Epithelial cell of proximal tubule (primary cell): ENCODE data around the gene TIAM1. TPM values are rescaled to one million over a fixed set of nuclear protein-coding genes. Genes with fewer than 3 reads are reported as not detected.

Experiments
- DNase-seq: peaks from one replicate; pipeline ENCODE4 v3.0.0-alpha.2; 2011; ENCODE audit warnings: low read depth
- H3K4me3 ChIP-seq: 2 replicates; pipeline ENCODE4 v1.5.1; 2011; ENCODE audit warnings: low read depth, mild to moderate bottlenecking, low read length
- CTCF ChIP-seq: conservative IDR thresholded peaks from 2 replicates; pipeline ENCODE4 v1.5.1; 2012; ENCODE audit warnings: low read depth, mild to moderate bottlenecking, low read length
- total RNA-seq: library from RNA; depleted of rRNA; stranded (reverse); fragments of >200 nt; gene quantifications from 2 replicates; pipeline ENCODE4 v1.2.3, GENCODE V29; 2015

The TIAM1 gene
- total RNA-seq, 1 donor from 2014 or later, result 3.6 TPM

- no peak overlapping the region for H3K4me3 ChIP-seq
- DNase-seq, result no peak
- no peak for TF ChIP-seq CTCF
These were observed 53.3 kb downstream of the TIAM1 start for GRCh38 chr21:31290765-31291164.

- no peak overlapping the region for H3K4me3 ChIP-seq
- no peak for DNase-seq
- no peak for TF ChIP-seq CTCF
These were observed 54.4 kb downstream of the TIAM1 start for GRCh38 chr21:31289702-31290101.

- no peak overlapping the region for H3K4me3 ChIP-seq
- DNase-seq, result no peak
- TF ChIP-seq CTCF, result no peak
These were observed 55.9 kb downstream of the TIAM1 start for GRCh38 chr21:31288191-31288590.

GRCh38 chr21:31287201-31287600 is 56.9 kb downstream of the TIAM1 start:
- DNase-seq, result no peak
- no peak for TF ChIP-seq CTCF
- no peak overlapping the region for H3K4me3 ChIP-seq

- no peak for DNase-seq
- TF ChIP-seq CTCF, result no peak
- no peak overlapping the region for H3K4me3 ChIP-seq
These were observed 57.4 kb downstream of the TIAM1 start for GRCh38 chr21:31286621-31287020.

- DNase-seq, result no peak
- TF ChIP-seq CTCF, result no peak
- no peak overlapping the region for H3K4me3 ChIP-seq
These were observed 59.2 kb downstream of the TIAM1 start for GRCh38 chr21:31284797-31285397.

GRCh38 chr21:31283025-31283424 is 61.0 kb downstream of the TIAM1 start:
- no peak for DNase-seq
- no peak for TF ChIP-seq CTCF
- H3K4me3 ChIP-seq, result no peak overlapping the region
